Mesothelial cell of epicardium (in vitro differentiated cells): ENCODE results near the gene MAP3K3. TPM values are rescaled to one million over a fixed set of nuclear protein-coding genes. Genes with fewer than 3 reads are reported as not detected.
"Not testable (repeated sequence)": the region's sequence is repeated elsewhere in the genome, so short reads cannot be mapped to it uniquely, and the experiment has no call there.

Experiments used
- DNase-seq, 2 experiments: peaks; one replicate each; pipeline ENCODE4 v3.0.0; 2021; ENCODE audit warnings: low spot score in 2 of 2; ENCODE audit not compliant: unreplicated experiment in 2 of 2
- H3K27ac Mint-ChIP-seq: 2 replicates; pipeline ENCODE4 v1.8.0; 2021; ENCODE audit warnings: mixed read lengths
- H3K27me3 Mint-ChIP-seq: 2 replicates; pipeline ENCODE4 v1.8.0; 2021; ENCODE audit warnings: low read depth, mixed read lengths
- H3K36me3 Mint-ChIP-seq: 2 replicates; pipeline ENCODE4 v1.8.0; 2021; ENCODE audit warnings: mixed read lengths
- H3K4me1 Mint-ChIP-seq: 2 replicates; pipeline ENCODE4 v1.8.0; 2021; ENCODE audit warnings: mixed read lengths
- H3K4me3 Mint-ChIP-seq: 2 replicates; pipeline ENCODE4 v1.8.0; 2021; ENCODE audit warnings: mild to moderate bottlenecking, moderate library complexity, mixed read lengths
- H3K9me3 Mint-ChIP-seq: 2 replicates; pipeline ENCODE4 v1.8.0; 2021; ENCODE audit warnings: mixed read lengths
- CTCF ChIP-seq: fragments of 200-600 bp; sonication (generic); IDR thresholded peaks from one replicate; pipeline ENCODE4 v1.5.0; 2021; ENCODE audit warnings: antibody characterized with exemption; ENCODE audit not compliant: unreplicated experiment
- total RNA-seq: library from RNA; stranded (reverse); gene quantifications from 3 replicates; pipeline ENCODE4 v1.2.1, GENCODE V29; 2021

MAP3K3 gene
- total RNA-seq, 1 donor from 2014 or later = 24.0 TPM

DNA sequence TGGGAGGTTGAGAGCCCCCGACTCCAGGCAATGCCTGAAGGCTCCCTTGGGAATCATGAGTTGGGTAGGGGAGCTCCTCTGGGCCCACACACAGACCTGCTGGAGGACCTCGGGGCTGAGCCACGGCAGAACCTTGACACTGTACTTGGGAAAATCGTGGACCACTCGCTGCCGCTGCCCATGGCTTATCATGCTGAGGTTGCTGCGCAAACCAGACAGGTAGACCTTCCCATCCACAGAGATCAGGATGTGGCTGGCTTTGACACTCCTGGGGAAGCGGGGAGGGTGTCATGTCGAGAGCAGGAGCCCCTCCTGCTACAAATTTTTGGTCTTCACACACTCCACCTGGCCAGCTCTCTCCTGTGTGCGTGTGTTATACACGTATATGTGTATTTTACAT lies 84.9 kb downstream of the MAP3K3 start:
- peaks cover 11% of the 10 kb centered on the region for H3K4me1 Mint-ChIP-seq
- H3K4me3 Mint-ChIP-seq = no peak overlapping the region
- H3K27me3 Mint-ChIP-seq = no peaks in the 10 kb centered on the region
- no peak overlapping the region for H3K27ac Mint-ChIP-seq
- no peak for DNase-seq
- no peaks in the 10 kb centered on the region for H3K9me3 Mint-ChIP-seq
- H3K36me3 Mint-ChIP-seq = peaks cover 17% of the 10 kb centered on the region
- TF ChIP-seq CTCF = no peak

GRCh38 chr17:63709110-63709509 lies 86.9 kb downstream of the MAP3K3 start:
- Mint-ChIP-seq H3K27ac (no peak overlapping the region), H3K4me1 (no peaks in the 10 kb centered on the region), H3K9me3 (no peaks in the 10 kb centered on the region), H3K27me3 (no peaks in the 10 kb centered on the region), H3K4me3 (no peak overlapping the region), H3K36me3 (peaks cover 22% of the 10 kb centered on the region)
- no peak for TF ChIP-seq CTCF
- no peak for DNase-seq

GRCh38 chr17:63714550-63715277 lies 92.5 kb downstream of the MAP3K3 start:
- no peak for DNase-seq

DNA sequence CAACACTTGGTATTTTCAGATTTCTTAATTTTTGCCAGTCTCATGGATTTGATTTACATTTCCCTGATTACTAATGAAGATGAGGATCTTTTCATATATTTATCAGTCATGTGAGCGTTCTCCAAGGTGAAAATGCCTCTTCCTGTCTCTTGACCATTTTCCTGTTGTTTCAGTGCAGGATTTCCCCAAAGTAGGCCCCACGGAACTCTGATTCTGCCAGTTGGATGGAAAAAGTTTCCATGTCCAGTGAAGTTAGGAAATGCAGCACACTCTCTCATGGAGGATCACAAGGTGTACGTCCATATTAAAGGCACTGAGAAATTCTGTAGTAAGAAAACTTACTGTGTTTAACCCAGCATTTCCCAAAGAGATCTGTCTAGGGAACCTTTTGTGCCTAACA lies 94.2 kb downstream of the MAP3K3 start:
- no peaks in the 10 kb centered on the region for H3K4me1 Mint-ChIP-seq
- no peak overlapping the region for H3K4me3 Mint-ChIP-seq
- TF ChIP-seq CTCF = no peak
- peaks cover 20% of the 10 kb centered on the region for H3K36me3 Mint-ChIP-seq
- no peaks in the 10 kb centered on the region for H3K9me3 Mint-ChIP-seq
- H3K27me3 Mint-ChIP-seq = no peaks in the 10 kb centered on the region
- H3K27ac Mint-ChIP-seq = no peak overlapping the region
- no peak for DNase-seq

More at GRCh38 chr17:63714550-63715277, 92.5 kb downstream of the MAP3K3 start:
- Mint-ChIP-seq H3K4me1 (no peaks in the 10 kb centered on the region), H3K4me3 (no peak overlapping the region), H3K27ac (no peak overlapping the region), H3K36me3 (peaks cover 20% of the 10 kb centered on the region), H3K9me3 (no peaks in the 10 kb centered on the region), H3K27me3 (no peaks in the 10 kb centered on the region)
- TF ChIP-seq CTCF = no peak

- H3K36me3 Mint-ChIP-seq = peaks cover 10% of the 10 kb centered on the region
- no peak for TF ChIP-seq CTCF
Measured at GRCh38 chr17:63718988-63719387, 96.8 kb downstream of the MAP3K3 start.

DNA sequence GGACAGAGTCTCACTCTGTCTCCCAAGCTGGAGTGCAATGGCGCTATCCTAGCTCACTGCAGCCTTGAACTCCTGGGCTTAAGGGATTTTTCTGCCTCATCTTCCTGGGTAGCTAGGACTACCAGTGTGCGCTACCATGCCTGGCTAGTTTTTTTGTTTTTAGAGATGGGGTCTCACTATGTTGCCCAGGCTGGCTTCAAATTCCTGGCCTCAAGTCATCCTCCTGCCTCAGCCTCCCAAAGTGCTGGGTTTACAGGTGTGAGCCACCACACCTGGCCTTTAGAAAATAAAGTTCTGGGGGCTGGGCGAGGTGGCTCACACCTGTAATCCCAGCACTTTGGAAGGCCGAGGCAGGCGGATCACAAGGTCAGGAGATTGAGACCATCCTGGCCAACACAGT lies 98.0 kb downstream of the MAP3K3 start:
- not testable (repeated sequence) for DNase-seq, H3K27me3 Mint-ChIP-seq, H3K9me3 Mint-ChIP-seq, H3K27ac Mint-ChIP-seq, H3K36me3 Mint-ChIP-seq, H3K4me3 Mint-ChIP-seq, H3K4me1 Mint-ChIP-seq

More at GRCh38 chr17:63718988-63719387, 96.8 kb downstream of the MAP3K3 start:
- no peak for DNase-seq
- H3K9me3 Mint-ChIP-seq = no peaks in the 10 kb centered on the region
- no peaks in the 10 kb centered on the region for H3K27me3 Mint-ChIP-seq
- H3K4me1 Mint-ChIP-seq = no peaks in the 10 kb centered on the region
- H3K4me3 Mint-ChIP-seq = no peak overlapping the region
- H3K27ac Mint-ChIP-seq = no peak overlapping the region
